ENCODE data around the gene PDZD4.

The PDZD4 gene

GRCh38 chrX:153755136-153755535 lies 75.2 kb downstream of the PDZD4 start:
- DNase-seq (ENCODE audit: low read depth): no peak
